Cerebellar nuclear complex (tissue), 1 donor: ENCODE results near the gene S100A8.
"Not testable (repeated sequence)": the region's sequence is repeated elsewhere in the genome, so short reads cannot be mapped to it uniquely, and the experiment has no call there.

Experiments used
- DNase-seq, 2 experiments: peaks; one replicate each; lab custom pipeline; 2025; lab: John Stamatoyannopoulos, UW

S100A8 gene

DNA sequence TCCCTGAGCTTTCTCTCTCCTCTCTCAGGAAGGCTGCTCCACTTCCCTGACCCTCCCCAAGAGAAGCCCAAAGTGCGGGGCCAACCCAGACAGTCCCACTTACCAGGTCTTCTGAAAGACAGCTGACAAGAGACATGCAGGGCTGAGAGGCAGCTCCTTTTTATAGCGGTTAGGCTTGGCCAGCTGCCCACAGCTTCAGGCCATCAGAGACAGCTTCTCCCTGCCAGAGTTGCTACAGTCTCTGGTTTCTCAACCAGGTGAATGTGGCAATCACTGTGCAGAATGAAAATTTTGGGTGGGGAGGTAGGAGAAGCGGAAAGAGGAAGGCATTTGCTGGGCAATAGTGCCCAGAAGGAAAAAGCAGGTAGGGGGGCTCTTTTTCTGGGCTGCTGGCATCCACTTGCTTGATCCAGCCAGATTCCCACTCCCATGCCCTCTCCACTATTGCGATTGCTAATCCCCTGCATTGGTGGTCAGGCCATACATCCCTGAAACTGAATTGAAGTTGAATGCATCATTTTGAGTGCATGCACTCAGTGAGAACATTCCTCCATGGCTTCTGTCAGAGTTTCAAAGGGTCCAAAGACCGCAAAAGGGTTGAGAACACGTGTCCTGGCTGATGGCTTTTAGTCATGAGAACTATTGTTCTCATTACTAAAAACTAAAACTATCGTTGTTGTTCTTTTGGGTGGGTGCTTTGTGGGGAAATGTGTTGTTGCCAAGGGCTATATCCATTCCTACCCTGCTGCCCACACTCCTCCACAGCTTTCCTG is at the start of gene S100A8:
TSS of gene S100A8 (minus strand) at position 136 of the 773 bp plus-strand sequence. CDS start 538 bp downstream, outside the sequence.
- DNase-seq, result no peak

DNA sequence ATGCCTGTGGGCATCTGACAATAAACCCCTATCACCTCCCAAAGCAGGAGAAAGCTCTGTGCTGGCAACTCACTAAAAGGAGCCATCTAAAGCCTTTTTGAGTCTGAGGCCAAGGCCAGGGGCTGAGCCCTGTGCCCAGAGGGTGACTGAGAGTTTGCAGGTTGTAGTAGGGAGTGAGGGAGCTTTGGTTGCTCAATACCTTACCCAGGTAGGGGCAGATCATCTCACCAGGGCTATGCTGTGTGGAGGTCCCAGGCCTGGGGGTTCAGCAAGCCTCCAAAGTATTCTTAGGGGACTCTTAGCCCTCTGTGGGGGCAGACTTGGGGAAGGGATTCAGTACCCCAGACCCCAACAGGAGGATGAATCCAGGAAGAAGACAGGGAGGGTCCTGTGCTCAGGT is 48.4 kb upstream of the S100A8 start:
- no peak for DNase-seq

DNA sequence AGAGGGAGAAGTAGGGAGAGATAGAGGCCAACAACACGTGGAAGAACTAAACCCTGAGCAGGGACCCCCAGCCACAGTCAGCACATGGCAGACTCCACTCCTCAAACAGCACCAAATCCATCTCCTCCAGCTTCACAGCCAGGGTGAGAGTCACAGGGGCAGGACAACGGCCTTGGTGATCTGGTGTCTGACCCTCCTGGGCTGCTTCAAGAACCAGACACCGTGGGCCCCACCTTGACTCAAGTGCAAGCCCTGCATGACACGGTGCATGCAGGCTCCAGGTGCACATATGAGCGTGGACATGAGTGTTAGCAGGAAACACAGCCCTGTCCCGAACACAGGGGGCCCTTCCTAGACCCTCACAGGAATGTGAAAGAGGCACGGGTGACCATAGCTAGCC is 47.7 kb upstream of the S100A8 start:
- no peak for DNase-seq

DNA sequence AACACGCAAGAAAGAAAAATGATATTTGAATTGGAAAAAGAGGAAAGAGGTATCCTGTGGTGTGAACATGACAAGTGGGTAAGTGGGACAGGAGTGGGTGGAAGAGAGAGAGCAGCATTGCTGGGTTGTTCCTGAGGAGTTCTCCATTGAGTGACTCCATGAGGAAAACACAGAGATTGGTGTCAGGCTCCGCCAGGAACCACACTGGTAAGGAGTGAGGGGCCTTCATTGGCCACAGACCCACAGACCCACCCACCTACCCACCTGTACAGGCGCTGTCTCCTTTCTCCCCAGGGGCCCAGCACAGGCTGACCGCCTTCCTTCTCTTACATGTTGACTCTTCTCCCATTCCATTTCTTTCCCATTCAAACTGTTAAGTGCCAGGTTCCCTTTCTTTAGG is 46.4 kb upstream of the S100A8 start:
- DNase-seq, result no peak

DNA sequence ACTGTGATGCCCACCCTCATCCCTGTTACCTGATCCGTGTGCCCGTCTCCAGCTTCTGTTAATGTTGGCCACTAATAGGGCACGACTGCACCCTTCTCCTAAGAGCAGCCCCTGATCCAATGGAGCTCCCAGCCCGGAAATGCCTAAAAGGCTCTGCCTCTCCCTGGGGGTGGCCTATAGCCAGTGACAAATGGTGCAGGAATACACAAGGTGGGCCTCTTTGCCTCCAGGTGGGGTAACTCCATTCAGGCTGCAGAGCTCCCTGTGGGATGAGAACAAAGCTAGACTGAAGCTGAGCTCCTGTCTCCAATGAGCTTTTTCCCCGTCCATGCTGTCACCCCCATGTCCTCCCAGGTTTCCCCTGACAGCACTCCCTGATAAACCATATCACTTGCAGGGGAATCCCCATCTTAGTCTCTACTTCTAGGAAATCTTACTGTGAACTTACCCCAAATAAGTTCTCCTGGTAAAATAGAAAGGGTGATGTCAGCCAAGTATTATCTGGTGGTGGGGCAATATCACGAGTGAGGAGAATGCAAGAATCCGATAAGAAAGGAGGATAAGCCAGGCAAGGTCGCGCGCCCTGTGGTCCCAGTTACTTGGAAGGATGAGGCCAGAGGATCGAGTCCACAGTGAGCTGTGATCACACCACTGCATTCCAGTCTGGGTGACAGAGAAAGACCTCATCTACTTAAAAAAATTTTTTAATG is 44.0 kb upstream of the S100A8 start:
- no peak for DNase-seq

DNA sequence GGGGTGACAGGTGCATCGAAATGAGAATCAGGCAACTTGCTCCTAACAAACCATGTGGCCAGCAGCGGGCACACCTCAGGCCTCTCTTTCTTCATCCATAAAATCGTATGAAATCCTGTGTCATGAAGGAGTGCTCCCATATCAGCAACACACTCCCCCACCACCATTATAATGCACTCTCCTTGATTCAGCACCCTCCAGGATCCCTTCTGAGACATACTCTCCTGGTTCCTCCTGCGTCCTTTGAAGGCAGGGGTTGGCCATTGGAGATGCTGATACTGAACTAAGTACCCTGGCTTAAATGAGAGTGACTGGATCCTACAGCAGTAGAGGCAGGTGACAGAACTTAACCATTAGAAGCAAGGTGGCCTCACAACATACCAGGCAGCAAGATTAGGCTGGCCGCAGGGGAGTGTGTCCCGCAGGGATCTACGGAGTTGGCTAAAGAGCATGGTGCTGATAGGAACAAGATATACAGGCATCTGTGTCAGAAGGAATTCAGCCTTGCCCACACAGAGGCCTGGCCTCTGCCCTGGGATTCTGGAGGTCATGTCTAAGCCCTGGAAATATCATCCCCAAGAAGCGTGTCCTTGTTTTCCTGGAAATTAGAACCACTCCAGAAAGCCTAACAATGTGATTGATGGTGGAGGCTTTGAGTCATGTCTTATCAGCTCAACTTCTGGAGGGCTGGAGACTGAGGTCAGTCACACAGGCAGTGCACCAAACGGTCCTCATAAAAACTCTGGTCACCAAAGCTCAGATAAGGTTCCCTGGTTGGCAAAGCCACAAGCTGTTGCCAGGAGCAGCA is 42.2 kb upstream of the S100A8 start:
- no peak for DNase-seq

DNA sequence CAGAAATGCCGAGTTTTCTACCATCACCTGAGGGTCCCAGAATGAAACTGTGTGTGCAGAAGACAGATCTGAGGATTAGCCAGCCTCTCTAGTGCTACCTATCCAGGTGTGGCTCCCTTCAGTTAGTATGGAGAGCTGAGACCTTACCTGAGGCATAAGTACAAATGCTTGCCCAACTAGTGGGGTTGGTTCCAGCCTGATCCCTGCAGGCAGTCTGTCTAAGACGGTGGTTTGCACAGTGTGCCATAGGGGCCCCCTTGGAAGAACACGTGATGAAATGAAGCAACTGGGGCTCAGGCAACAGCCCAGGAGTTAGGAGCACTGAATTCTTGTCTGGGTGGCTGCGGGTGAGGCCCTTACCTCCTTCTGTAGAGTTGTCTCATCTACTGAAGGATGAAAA is 41.1 kb upstream of the S100A8 start:
- DNase-seq, result no peak

DNA sequence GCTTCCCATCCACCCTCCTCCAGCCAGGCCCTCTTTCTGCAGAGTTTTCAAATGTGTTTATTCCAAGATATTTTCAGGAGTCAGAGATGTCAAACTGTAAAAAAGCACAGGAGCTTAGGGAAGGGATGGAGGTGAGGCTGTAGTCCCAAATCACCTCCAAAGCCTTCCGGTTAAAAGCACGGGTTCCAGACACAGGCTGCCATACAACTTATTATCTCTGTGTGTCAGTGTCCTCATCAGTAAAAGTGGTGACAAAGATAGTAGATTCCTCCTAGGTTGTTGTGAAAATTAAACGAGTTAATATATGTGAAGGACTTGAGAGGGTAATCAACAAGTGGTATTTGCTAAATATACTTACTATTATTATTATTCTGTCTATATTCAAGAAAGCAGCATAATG is 40.6 kb upstream of the S100A8 start:
- DNase-seq, result no peak

DNA sequence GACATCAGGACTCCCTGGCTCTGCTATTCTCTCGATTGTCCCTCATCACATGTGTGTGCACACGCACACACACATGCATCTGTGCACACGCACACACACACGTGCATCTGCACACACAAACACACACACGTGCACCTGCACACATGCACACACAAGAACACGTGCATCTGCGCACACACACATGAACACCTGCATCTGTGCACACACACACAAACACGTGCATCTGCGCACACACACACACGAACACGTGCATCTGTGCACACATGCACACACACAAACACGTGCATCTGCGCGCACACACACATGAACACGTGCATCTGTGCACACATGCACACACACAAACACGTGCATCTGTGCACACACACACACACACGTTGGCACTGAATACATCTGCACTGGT is 40.1 kb upstream of the S100A8 start:
- DNase-seq, result no peak

DNA sequence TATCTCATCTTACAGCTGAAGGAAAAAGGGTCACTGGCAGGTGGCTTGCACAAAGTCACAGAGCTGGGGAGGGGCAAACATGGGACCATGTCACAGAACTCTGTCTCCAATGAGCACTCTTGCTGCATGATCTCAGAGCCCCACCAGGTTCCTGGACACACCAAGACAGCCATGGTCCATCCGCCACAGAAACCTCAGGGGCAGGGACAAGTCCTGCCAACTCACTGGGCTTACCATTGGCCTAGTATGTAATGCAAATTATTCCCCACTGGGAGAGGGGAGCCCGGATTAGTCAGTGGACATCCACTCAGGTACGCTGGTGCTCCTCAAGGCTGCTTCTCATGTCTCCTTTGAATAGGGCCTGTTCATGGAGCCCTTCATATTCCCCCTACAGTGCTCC is 39.7 kb upstream of the S100A8 start:
- no peak for DNase-seq

DNA sequence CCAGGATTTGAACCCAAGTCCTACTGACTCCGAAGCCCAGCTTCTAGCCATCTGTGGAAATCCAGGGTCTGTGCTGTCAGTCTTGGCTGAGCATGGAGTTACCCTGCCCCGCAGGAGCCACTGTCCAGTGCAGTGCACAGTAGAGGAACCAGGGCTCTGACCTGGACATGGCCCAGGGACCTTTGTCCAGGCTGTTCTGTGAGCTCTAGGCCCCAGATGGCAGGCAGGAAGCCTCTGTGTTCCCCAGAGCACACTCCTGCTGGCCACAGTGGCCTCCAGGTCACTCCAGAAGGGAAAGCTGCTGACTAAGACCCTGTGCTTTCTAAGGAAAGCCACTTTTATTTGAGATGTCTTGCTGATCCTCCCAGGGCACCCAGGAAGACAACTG is 39.3 kb upstream of the S100A8 start:
- no peak for DNase-seq

DNA sequence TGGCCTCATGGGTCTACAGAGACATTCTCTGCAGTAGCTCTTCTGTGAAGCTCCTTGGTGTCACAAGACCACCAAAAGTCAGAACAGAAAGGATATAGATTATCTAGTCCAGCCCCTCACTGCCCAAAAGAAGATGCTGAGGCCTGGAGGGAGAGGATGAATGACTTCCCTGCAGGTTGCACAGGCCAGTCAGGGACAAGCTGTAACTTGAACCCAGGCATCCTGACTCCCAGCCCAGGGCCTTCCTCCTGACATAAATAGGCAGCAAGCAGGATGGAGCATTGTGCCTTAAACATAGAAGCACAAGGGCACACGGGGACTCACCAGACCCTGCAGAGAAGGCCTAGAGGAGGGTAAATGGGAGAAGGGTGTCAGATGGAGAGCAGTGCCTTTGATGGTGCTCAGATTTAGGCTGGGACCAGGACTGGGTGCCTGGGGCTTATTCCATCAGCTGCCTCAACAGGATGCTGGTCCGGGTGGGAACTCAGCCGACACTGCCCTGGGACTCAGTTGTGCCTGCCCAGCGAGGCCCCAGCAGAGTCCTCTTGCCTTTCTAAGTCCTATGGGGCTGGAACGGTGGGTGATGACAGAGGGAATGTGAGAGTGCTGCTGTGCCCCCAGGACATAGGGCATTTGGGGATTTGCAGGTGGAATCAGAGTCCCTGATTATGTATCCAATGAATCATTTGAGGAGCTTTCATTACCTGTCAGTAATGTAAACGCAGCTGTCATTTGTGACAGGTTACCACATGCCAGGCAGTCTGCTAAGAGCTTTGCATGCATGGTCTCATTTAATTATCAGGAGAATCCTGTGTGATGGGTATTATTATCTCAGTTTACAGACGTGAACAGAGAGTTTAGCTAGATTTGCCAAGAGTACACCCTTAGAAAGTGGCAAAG is 38.6 kb upstream of the S100A8 start:
- no peak for DNase-seq

DNA sequence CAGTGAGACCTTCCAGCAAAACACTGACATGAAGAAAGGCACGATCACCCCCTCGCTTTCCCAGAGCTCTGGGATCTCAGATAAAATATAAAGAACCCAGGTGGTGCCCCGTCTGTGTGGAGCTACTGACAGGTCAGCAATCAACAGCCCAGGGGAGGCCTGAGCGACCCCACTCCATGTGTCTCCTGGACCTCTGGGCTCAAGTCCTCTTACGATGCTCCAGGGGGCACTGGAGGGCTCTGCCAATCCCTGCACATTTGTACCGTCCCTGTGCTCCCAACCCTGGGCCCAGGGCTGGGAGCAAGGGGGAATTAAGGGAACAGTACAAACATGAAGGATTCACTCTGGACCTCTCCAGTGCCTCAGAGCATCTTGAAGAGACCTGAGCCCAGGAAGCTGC is 37.9 kb upstream of the S100A8 start:
- DNase-seq, result no peak

DNA sequence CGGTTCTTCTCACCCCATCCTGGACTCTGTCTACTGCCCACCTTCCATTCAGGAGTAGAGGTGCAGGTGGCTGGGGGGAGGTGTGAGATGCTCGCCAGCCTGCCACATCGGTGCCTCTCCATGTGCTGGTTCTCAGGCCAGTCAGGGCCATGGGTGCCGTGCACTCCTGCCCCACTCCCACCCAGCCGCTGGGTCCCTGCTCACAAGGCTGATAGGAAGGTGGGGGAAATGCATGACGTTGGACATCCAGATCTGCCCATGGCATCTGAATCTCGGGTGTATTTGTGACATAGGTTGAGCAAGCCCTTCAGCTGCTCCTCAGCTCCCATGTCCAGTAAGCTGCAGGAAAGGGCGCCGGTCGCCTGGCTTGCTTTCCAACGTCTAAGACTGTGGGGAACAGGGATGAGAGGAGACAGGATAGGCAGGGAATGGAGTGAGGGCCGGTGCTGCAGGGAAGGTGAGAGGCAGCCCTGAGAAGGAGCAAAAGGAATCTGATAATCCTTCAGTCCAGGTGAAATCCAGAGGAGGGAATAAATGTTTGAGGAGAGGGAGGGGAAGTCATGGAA is 37.3 kb upstream of the S100A8 start:
- no peak for DNase-seq

DNA sequence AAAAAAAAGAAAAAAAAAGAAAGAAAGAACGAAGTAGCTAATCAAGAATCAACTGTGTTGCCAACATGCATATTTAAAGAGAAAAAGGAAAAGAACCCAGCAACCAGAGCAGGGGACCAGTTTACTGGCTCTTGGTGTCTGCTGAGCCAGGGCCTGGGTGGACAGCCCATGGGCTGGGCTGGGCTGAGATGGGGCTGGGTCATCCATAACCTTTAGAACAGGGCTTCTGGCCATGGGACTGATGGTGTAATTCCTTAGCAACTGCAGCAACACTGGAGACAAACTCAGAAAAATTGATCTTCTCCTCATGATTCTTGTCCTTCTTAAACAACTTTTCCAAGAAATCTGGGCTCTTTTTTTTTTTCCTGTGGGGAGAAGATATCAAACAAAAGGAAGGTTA is 35.9 kb upstream of the S100A8 start:
- no peak for DNase-seq

DNA sequence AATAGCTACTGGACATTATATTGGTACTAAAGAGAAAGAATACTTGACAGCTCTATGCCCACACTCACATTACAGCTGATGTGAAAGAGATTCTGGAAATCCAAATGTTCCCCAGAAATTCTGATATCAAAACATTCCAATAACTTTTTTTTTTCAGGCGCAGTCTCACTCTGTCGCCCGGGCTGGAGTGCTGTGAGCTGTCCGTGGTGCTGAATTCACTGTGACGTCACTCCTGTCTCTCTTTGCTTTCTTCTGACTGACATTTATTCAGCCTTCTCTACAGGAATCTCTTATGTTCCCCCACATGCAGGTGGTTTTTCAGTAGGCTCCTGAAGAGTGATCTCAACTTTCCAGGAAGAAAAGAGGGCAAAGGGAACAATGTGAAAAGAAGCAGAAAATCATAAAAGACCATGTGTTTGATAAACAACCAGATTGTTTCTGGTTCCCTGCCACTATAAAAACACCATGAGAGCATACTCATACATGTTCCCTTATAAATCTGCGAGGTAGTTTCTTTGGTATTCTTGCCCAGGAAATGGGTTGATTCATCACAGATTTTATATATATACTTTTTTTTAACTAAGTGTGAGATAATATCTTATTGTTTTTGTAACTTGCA is 31.7 kb upstream of the S100A8 start:
- DNase-seq, result no peak

DNA sequence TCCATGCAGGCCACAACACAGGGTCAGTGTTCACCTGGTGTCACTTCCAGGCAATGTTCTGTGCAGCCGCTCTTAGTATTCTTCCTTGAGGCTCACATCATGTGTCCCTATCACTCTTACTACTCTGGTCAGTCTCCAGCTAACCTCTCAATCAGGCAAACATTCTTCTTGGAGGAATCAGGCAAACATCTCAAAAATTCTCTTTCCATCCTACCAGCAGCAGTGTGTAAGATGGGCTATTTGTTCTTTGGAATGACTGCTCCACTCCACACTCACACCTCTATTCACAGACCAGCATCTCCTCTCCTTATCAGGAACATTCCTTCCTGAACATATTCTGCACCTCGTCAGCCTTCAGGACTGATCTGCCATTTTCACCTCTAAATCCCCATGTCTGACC is 29.4 kb upstream of the S100A8 start:
- no peak for DNase-seq

DNA sequence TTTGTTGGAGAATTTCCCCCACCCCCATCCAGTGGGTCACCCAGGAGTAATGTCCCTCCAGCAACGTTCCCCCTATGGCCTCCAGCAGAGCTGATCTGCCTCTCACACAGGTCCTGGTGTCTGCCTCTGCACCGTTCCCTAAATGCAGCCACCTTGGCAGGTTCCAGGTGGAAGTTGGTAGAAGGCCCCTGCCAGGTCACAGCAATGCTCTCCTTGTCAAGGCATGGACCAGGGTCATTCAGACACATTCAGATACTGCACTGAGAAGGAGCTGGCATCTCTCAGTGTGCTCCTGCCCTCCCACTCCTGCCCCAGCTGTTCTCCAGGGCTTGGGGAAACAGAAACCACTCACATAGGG is 28.5 kb upstream of the S100A8 start:
- not testable (repeated sequence) for DNase-seq

DNA sequence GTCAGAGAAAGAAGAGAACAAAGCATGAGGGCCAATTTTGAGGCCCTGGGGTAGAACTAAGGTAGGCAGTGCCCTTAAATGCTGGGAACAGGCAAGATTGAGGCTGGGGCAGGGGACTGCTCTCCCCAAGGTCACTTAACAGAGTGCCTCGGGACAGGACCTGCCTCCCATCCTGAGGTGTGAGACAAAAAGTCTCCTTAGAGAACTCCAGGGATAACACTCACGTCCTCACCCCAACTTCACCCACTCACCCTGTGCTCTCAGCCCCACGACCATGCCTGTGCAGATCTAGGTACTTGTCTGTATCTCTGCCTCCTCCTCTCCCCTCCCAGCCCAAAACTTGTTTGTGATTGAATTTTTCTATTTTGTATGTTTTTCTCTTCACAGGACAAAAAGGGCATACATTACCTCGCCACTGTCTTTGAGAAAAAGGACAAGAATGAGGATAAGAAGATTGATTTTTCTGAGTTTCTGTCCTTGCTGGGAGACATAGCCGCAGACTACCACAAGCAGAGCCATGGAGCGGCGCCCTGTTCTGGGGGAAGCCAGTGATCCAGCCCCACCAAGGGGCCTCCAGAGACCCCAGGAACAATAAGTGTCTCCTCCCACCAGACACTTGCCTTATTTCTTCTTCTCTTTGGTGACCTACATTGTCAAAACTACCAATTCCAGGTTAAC is 28.0 kb upstream of the S100A8 start:
- not testable (repeated sequence) for DNase-seq

DNA sequence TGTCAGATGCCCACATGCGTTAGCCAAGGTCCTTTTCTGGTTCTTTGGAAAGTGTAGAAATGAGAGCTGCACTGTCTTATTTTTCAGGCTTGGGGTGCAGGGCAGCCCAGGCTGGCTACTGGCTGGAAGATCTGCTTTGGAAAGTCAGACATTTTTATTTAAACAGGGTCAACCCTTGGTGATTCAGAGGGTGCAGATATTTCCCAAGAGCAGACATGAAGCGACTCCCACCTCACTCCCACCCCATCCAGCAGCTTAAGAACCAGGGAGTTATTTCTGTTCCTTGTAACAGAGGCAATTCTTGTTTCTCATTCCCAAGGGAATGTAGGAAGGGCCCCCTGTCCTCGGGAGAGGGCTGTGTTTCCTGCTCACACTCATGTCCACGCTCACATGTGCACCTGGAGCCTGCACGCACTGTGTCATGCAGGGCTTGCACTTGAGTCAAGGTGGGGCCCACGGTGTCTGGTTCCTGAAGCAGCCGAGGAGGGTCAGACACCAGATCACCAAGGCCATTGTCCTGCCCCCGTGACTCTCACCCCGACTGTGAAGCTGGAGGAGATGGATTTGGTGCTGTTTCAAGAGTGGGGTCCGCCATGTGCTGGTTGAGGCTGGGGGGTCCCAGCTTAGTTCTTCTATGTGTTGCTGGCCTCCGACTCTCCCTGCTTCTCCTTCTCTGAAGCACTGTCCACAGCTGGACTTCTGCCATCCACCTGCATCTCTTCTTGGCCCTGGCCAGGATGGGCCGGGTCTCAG is 26.4 kb upstream of the S100A8 start:
- no peak for DNase-seq
